ENCODE results near the gene FAM163B. TPM values are rescaled to one million over a fixed set of nuclear protein-coding genes. Genes with fewer than 3 reads are reported as not detected.

Gene FAM163B
- total RNA-seq, 1 donor from 2014 or later: not detected

GRCh38 chr9:133556354-133556753 lies 52.8 kb downstream of the FAM163B start:
- no peak for TF ChIP-seq CTCF (IDR thresholded peaks at IDR 0.05; ENCODE audit: unreplicated experiment)
- Mint-ChIP-seq H3K27ac (ENCODE audit: unreplicated experiment) (no peak overlapping the region), H3K4me1 (ENCODE audit: unreplicated experiment) (peaks cover 32% of the 10 kb centered on the region), H3K4me3 (ENCODE audit: unreplicated experiment) (no peak overlapping the region), H3K36me3 (ENCODE audit: low read depth, unreplicated experiment) (peaks cover 4% of the 10 kb centered on the region), H3K9me3 (ENCODE audit: unreplicated experiment) (no peaks in the 10 kb centered on the region), H3K27me3 (ENCODE audit: unreplicated experiment) (peaks cover 5% of the 10 kb centered on the region)
- DNase-seq (ENCODE audit: low spot score): no peak

- Mint-ChIP-seq H3K4me1 (ENCODE audit: unreplicated experiment) (peaks cover 29% of the 10 kb centered on the region), H3K27me3 (ENCODE audit: unreplicated experiment) (peaks cover 2% of the 10 kb centered on the region), H3K27ac (ENCODE audit: unreplicated experiment) (no peak overlapping the region), H3K9me3 (ENCODE audit: unreplicated experiment) (no peaks in the 10 kb centered on the region), H3K4me3 (ENCODE audit: unreplicated experiment) (no peak overlapping the region), H3K36me3 (ENCODE audit: low read depth, unreplicated experiment) (peaks cover 4% of the 10 kb centered on the region)
- no peak for TF ChIP-seq CTCF (IDR thresholded peaks at IDR 0.05; ENCODE audit: unreplicated experiment)
- no peak for DNase-seq (ENCODE audit: low spot score)
Measured at GRCh38 chr9:133554729-133555128, 54.5 kb downstream of the FAM163B start.

DNA sequence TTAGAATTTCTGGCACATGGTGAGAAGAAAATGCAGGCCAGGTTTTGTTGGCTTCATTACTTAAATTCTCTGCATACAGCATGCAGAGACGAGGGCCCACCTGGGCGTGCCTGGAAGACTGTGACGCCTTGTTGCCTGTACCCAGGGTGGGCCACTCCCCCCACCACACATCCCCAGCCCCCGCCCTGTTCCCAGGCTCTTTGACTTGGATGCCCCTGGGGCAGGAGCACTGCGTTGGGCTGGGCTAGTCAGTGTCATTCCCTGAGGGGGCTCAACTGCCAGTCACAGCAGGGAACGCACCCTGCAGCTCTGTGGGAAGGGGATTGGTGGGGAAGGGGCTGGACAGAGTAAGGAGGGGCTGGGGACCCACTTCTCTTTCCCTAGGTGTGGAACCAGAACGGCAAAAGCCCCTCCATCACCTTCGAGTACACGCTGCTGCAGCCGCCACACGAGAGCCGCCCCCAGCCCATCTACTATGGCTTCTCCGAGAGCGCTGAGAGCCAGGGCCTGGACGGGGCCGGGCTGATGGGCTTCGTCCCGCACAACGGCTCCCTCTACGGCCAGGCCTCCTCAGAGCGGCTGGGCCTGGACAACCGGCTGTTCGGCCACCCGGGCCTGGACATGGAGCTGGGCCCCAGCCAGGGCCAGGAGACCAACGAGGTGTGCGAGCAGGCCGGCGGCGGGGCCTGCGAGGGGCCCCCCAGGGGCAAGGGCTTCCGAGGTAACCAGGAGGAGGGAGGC lies 55.0 kb downstream of the FAM163B start:
- DNase-seq (ENCODE audit: low spot score): no peak
- Mint-ChIP-seq H3K4me1 (ENCODE audit: unreplicated experiment) (peaks cover 26% of the 10 kb centered on the region), H3K36me3 (ENCODE audit: low read depth, unreplicated experiment) (peaks cover 4% of the 10 kb centered on the region), H3K27ac (ENCODE audit: unreplicated experiment) (no peak overlapping the region), H3K9me3 (ENCODE audit: unreplicated experiment) (no peaks in the 10 kb centered on the region), H3K27me3 (ENCODE audit: unreplicated experiment) (peaks cover 2% of the 10 kb centered on the region), H3K4me3 (ENCODE audit: unreplicated experiment) (no peak overlapping the region)
- no peak for TF ChIP-seq CTCF (IDR thresholded peaks at IDR 0.05; ENCODE audit: unreplicated experiment)

GRCh38 chr9:133553123-133553522 lies 56.1 kb downstream of the FAM163B start:
- Mint-ChIP-seq H3K27ac (ENCODE audit: unreplicated experiment) (no peak overlapping the region), H3K4me1 (ENCODE audit: unreplicated experiment) (peaks cover 16% of the 10 kb centered on the region), H3K9me3 (ENCODE audit: unreplicated experiment) (no peaks in the 10 kb centered on the region), H3K4me3 (ENCODE audit: unreplicated experiment) (no peak overlapping the region), H3K27me3 (ENCODE audit: unreplicated experiment) (peaks cover 2% of the 10 kb centered on the region), H3K36me3 (ENCODE audit: low read depth, unreplicated experiment) (peaks cover 6% of the 10 kb centered on the region)
- DNase-seq (ENCODE audit: low spot score): no peak
- no peak for TF ChIP-seq CTCF (IDR thresholded peaks at IDR 0.05; ENCODE audit: unreplicated experiment)

DNA sequence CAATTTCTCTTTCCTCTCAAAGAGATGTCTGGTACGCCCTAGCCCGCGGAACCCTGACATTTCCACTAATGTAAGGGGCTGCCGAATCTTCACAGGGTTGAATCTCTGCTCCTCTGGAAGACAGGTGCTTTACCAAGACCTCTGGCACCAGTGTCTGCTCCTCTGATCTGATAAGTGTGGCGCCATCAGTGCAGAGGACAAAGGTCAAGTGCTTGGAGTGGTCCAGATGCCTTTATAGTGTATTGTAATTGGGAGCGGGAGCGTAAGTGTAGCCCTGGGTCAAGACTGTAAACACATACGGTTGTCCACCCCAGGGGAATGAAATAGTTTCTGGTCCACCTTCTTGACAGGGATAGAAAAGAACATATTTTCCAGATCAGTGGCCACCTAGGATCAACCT lies 57.0 kb downstream of the FAM163B start:
- Mint-ChIP-seq H3K9me3 (ENCODE audit: unreplicated experiment) (no peaks in the 10 kb centered on the region), H3K4me3 (ENCODE audit: unreplicated experiment) (peak overlapping the region; percentile 14), H3K27me3 (ENCODE audit: unreplicated experiment) (peaks cover 2% of the 10 kb centered on the region), H3K4me1 (ENCODE audit: unreplicated experiment) (peaks cover 10% of the 10 kb centered on the region), H3K36me3 (ENCODE audit: low read depth, unreplicated experiment) (peaks cover 13% of the 10 kb centered on the region), H3K27ac (ENCODE audit: unreplicated experiment) (no peak overlapping the region)
- no peak for TF ChIP-seq CTCF (IDR thresholded peaks at IDR 0.05; ENCODE audit: unreplicated experiment)
- DNase-seq (ENCODE audit: low spot score): no peak

Data from endothelial cell (in vitro differentiated cells).